HEK293 (cell line): Measurements from ENCODE around the gene HMSD.

Experiments used
- ZNF174 ChIP-seq: fragments of 450-650 bp; formaldehyde crosslinking; IDR thresholded peaks from 2 replicates; pipeline ENCODE4 v1.5.0; 2017; ENCODE audit warnings: missing biosample characterization, mild to moderate bottlenecking, missing genetic modification characterization
- ZNF350 ChIP-seq: fragments of 450-650 bp; formaldehyde crosslinking; IDR thresholded peaks from 2 replicates; pipeline ENCODE4 v1.5.0; 2017; ENCODE audit warnings: missing biosample characterization, mild to moderate bottlenecking, missing genetic modification characterization
- ZNF354C ChIP-seq: fragments of 450-650 bp; formaldehyde crosslinking; IDR thresholded peaks from 2 replicates; pipeline ENCODE4 v1.5.1; 2016; ENCODE audit warnings: missing biosample characterization, missing genetic modification characterization, low read depth, borderline replicate concordance
- ZNF426 ChIP-seq: fragments of 450-650 bp; formaldehyde crosslinking; IDR thresholded peaks from 2 replicates; pipeline ENCODE4 v1.5.1; 2017; ENCODE audit warnings: missing biosample characterization, missing genetic modification characterization, mild to moderate bottlenecking, inconsistent platforms, moderate library complexity
- TF ChIP-seq, protein P1 (sequence below): fragments of 450-650 bp; formaldehyde crosslinking; IDR thresholded peaks from 2 replicates; pipeline ENCODE4 v1.5.1; 2016; ENCODE audit warnings: missing biosample characterization, missing genetic modification characterization
- TF ChIP-seq, protein P2 (sequence below): fragments of 450-650 bp; formaldehyde crosslinking; IDR thresholded peaks from 2 replicates; pipeline ENCODE4 v1.5.1; 2016; ENCODE audit warnings: missing biosample characterization, missing genetic modification characterization

DNA sequence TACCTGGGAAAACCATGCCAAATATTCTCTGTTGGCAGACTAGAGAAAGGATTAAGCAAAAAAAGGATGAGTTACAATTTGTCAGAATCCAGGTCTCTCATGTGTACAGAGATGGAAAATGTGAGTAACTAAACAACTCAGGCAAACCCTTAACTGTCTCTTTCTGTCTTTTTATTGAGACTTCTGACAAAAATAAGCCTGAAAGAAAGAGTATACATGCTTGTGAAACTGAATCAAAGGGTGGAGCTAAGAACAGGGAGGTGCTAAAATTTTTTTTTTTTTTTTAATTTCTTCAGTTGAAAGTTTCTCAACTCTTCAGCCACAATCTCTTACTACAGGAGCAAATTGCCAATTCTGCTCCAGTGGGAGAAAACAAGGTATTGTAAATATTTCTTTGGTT lies 41.4 kb upstream of the HMSD start, which contains the start of gene SERPINB10:
- TF ChIP-seq ZNF174 (tag by site-specific recombination) (no peak), ZNF350 (no peak), ZNF426 (tag by site-specific recombination) (no peak), ZNF354C (tag by site-specific recombination) (no peak)
- TF ChIP-seq, protein P1, sequence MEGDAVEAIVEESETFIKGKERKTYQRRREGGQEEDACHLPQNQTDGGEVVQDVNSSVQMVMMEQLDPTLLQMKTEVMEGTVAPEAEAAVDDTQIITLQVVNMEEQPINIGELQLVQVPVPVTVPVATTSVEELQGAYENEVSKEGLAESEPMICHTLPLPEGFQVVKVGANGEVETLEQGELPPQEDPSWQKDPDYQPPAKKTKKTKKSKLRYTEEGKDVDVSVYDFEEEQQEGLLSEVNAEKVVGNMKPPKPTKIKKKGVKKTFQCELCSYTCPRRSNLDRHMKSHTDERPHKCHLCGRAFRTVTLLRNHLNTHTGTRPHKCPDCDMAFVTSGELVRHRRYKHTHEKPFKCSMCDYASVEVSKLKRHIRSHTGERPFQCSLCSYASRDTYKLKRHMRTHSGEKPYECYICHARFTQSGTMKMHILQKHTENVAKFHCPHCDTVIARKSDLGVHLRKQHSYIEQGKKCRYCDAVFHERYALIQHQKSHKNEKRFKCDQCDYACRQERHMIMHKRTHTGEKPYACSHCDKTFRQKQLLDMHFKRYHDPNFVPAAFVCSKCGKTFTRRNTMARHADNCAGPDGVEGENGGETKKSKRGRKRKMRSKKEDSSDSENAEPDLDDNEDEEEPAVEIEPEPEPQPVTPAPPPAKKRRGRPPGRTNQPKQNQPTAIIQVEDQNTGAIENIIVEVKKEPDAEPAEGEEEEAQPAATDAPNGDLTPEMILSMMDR (tag by site-specific recombination), result no peak
- TF ChIP-seq, protein P2, sequence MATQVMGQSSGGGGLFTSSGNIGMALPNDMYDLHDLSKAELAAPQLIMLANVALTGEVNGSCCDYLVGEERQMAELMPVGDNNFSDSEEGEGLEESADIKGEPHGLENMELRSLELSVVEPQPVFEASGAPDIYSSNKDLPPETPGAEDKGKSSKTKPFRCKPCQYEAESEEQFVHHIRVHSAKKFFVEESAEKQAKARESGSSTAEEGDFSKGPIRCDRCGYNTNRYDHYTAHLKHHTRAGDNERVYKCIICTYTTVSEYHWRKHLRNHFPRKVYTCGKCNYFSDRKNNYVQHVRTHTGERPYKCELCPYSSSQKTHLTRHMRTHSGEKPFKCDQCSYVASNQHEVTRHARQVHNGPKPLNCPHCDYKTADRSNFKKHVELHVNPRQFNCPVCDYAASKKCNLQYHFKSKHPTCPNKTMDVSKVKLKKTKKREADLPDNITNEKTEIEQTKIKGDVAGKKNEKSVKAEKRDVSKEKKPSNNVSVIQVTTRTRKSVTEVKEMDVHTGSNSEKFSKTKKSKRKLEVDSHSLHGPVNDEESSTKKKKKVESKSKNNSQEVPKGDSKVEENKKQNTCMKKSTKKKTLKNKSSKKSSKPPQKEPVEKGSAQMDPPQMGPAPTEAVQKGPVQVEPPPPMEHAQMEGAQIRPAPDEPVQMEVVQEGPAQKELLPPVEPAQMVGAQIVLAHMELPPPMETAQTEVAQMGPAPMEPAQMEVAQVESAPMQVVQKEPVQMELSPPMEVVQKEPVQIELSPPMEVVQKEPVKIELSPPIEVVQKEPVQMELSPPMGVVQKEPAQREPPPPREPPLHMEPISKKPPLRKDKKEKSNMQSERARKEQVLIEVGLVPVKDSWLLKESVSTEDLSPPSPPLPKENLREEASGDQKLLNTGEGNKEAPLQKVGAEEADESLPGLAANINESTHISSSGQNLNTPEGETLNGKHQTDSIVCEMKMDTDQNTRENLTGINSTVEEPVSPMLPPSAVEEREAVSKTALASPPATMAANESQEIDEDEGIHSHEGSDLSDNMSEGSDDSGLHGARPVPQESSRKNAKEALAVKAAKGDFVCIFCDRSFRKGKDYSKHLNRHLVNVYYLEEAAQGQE (tag by site-specific recombination), result no peak
